Adipocyte (in vitro differentiated cells): Measurements from ENCODE around the gene SLC25A21.
"Not testable (repeated sequence)": the region's sequence is repeated elsewhere in the genome, so short reads cannot be mapped to it uniquely, and the experiment has no call there.

ENCODE experiments used
- DNase-seq: peaks from one replicate; pipeline ENCODE4 v3.0.0-alpha.2; 2015; ENCODE audit warnings: low read depth
- H3K27me3 ChIP-seq: replicated peaks from 2 replicates; pipeline ENCODE4 v1.7.0; 2013; ENCODE audit warnings: mild to moderate bottlenecking, low read length, moderate library complexity; ENCODE audit not compliant: control insufficient read depth, insufficient read depth
- H3K36me3 ChIP-seq: 2 replicates; pipeline ENCODE4 v1.7.0; 2013; ENCODE audit warnings: low read length, mild to moderate bottlenecking, moderate library complexity; ENCODE audit not compliant: control insufficient read depth, insufficient read depth, severe bottlenecking
- H3K4me1 ChIP-seq: 2 replicates; pipeline ENCODE4 v1.7.0; 2013; ENCODE audit warnings: mild to moderate bottlenecking, low read length, moderate library complexity; ENCODE audit not compliant: control insufficient read depth, insufficient read depth
- H3K4me3 ChIP-seq: 2 replicates; pipeline ENCODE4 v1.7.0; 2013; ENCODE audit warnings: mild to moderate bottlenecking, low read length, moderate library complexity
- H3K9ac ChIP-seq: 2 replicates; pipeline ENCODE4 v1.7.0; 2013; ENCODE audit warnings: mild to moderate bottlenecking, low read length, moderate library complexity
- H3K9me3 ChIP-seq: 2 replicates; pipeline ENCODE4 v1.7.0; 2013; ENCODE audit warnings: mild to moderate bottlenecking, low read length, moderate library complexity; ENCODE audit not compliant: control insufficient read depth

Gene SLC25A21

GRCh38 chr14:36817071-36817930, 355.1 kb downstream of the SLC25A21 start:
- Histone ChIP-seq H3K4me3 (no peak overlapping the region), H3K27me3 (no peaks in the 10 kb centered on the region), H3K9me3 (no peaks in the 10 kb centered on the region), H3K9ac (no peak overlapping the region), H3K4me1 (peaks cover 10% of the 10 kb centered on the region), H3K36me3 (no peaks in the 10 kb centered on the region)
- DNase-seq = no peak

GRCh38 chr14:36816481-36816880, 355.9 kb downstream of the SLC25A21 start:
- Histone ChIP-seq H3K36me3 (no peaks in the 10 kb centered on the region), H3K4me1 (peaks cover 10% of the 10 kb centered on the region), H3K9ac (no peak overlapping the region), H3K9me3 (no peaks in the 10 kb centered on the region), H3K27me3 (no peaks in the 10 kb centered on the region), H3K4me3 (no peak overlapping the region)
- DNase-seq = no peak

DNA sequence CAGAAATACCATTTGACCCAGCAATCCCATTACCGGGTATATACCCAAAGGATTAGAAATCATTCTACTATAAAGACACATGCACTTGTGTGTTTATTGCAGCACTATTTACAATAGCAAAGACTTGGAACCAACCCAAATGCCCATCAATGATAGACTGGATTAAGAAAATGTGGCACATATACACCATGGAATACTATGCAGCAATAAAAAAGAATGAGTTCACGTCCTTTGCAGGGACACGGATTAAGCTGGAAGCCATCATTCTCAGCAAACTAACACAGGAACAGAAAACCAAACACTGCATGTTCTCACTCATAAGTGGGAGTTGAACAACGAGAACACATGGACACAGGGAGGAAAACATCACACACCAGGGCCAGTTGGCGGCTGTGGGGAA, 357.6 kb downstream of the SLC25A21 start:
- H3K36me3 ChIP-seq, H3K27me3 ChIP-seq, H3K4me1 ChIP-seq, H3K9me3 ChIP-seq, H3K4me3 ChIP-seq, H3K9ac ChIP-seq, DNase-seq: not testable (repeated sequence)

- Histone ChIP-seq H3K4me3 (no peak overlapping the region), H3K4me1 (no peaks in the 10 kb centered on the region), H3K36me3 (no peaks in the 10 kb centered on the region), H3K9ac (no peak overlapping the region), H3K27me3 (peaks cover 4% of the 10 kb centered on the region), H3K9me3 (no peaks in the 10 kb centered on the region)
- no peak for DNase-seq
These were observed 362.2 kb downstream of the SLC25A21 start for GRCh38 chr14:36810209-36810608.

- peaks cover 3% of the 10 kb centered on the region for H3K4me1 ChIP-seq
- H3K9ac ChIP-seq = no peak overlapping the region
- H3K27me3 ChIP-seq = peaks cover 4% of the 10 kb centered on the region
- H3K36me3 ChIP-seq = no peaks in the 10 kb centered on the region
- DNase-seq = no peak
- no peaks in the 10 kb centered on the region for H3K9me3 ChIP-seq
- no peak overlapping the region for H3K4me3 ChIP-seq
These were observed 364.7 kb downstream of the SLC25A21 start for GRCh38 chr14:36807727-36808126.

DNA sequence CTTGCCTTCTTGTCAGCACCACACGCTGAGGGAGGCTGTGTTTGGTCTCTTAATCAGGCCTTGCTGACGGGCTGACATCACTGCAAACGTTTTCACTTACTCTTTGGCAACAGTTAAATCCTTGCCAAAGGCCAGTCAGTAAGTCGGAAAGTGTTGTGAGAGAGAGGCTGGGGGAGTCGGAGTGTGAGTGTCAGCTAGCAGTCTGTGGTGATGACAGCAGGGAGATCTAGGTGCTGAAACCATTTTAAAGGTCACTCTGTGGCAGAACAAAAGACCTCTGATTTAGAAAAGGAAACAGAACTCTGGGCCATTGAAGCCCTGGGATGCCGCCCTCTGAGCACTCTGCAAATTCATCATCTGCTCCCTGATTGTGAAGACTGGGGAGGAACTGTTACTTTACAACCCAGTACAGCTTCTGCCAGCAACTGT, 367.3 kb downstream of the SLC25A21 start:
- Histone ChIP-seq H3K36me3 (no peaks in the 10 kb centered on the region), H3K9me3 (no peaks in the 10 kb centered on the region), H3K27me3 (peaks cover 4% of the 10 kb centered on the region), H3K4me3 (no peak overlapping the region), H3K4me1 (peaks cover 3% of the 10 kb centered on the region), H3K9ac (no peak overlapping the region)
- peak; percentile 26 for DNase-seq

DNA sequence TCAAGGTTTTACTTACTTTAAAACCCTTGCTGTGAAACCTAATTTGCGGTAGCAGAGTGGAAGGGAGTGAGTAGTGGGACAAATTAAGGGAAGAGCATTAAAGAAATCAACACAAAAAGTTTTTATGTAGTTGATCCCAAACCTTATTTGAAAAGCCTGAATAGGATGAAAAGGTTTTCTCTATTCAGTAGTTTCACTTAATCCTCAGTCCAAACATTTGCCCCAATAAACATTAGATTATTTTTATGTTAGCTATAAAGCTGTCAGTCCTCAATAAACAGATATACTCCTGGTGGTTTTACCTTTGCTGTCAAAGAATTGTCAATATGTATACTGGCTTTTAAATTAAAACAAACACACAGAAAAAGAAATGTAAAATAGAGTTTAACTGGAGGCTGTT, 374.8 kb downstream of the SLC25A21 start:
- no peak for DNase-seq
- Histone ChIP-seq H3K4me3 (no peak overlapping the region), H3K4me1 (no peaks in the 10 kb centered on the region), H3K27me3 (no peaks in the 10 kb centered on the region), H3K9ac (no peak overlapping the region), H3K36me3 (no peaks in the 10 kb centered on the region), H3K9me3 (no peaks in the 10 kb centered on the region)

DNA sequence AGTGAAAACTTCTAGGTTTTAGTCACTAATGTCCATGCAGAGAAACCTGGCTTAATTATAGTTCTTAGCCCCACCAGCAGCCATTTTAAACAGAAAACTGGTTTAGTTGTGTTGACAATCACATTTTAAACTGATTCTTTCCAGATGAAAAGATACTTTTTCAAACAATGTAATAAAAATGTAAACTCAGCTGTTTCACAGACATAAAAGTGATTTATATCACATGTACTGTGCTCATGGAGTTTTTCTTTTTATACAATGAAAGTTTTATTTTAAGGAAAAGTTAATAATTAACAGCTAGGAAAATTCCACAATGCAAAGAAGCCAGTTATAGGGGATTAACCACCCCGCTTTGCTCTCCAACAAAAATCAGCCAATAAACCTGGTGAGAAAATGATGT, 381.0 kb downstream of the SLC25A21 start:
- H3K4me3 ChIP-seq = no peak overlapping the region
- no peak for DNase-seq
- no peak overlapping the region for H3K9ac ChIP-seq
- no peaks in the 10 kb centered on the region for H3K36me3 ChIP-seq
- H3K9me3 ChIP-seq = no peaks in the 10 kb centered on the region
- no peaks in the 10 kb centered on the region for H3K4me1 ChIP-seq
- H3K27me3 ChIP-seq = no peaks in the 10 kb centered on the region

- no peak overlapping the region for H3K4me3 ChIP-seq
- no peaks in the 10 kb centered on the region for H3K4me1 ChIP-seq
- no peak for DNase-seq
- H3K27me3 ChIP-seq = no peaks in the 10 kb centered on the region
- no peaks in the 10 kb centered on the region for H3K36me3 ChIP-seq
- H3K9me3 ChIP-seq = peaks cover 18% of the 10 kb centered on the region
- H3K9ac ChIP-seq = no peak overlapping the region
These were observed 386.9 kb downstream of the SLC25A21 start for GRCh38 chr14:36785511-36785910.

DNA sequence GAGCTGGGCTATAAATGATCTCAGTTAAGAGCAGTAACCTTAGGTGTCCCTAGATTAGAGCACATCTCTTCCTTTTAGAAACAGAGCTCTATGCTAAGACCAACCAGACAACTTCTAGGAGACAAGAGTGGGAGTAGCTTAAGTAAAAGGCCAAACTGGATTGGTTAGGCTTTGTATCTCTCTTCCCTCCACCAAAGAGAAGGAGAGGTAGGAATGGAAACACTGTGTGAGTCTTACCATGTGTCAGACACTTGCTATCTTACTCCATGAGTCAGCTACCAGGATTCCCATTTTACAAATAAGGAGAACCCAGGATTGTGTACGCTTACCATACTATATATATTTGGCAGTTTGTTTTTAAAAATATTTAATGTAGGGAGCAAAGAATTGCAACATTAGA, 387.9 kb downstream of the SLC25A21 start:
- H3K4me3 ChIP-seq = no peak overlapping the region
- H3K9ac ChIP-seq = no peak overlapping the region
- peaks cover 24% of the 10 kb centered on the region for H3K9me3 ChIP-seq
- H3K4me1 ChIP-seq = no peaks in the 10 kb centered on the region
- no peaks in the 10 kb centered on the region for H3K27me3 ChIP-seq
- no peaks in the 10 kb centered on the region for H3K36me3 ChIP-seq
- DNase-seq = no peak

DNA sequence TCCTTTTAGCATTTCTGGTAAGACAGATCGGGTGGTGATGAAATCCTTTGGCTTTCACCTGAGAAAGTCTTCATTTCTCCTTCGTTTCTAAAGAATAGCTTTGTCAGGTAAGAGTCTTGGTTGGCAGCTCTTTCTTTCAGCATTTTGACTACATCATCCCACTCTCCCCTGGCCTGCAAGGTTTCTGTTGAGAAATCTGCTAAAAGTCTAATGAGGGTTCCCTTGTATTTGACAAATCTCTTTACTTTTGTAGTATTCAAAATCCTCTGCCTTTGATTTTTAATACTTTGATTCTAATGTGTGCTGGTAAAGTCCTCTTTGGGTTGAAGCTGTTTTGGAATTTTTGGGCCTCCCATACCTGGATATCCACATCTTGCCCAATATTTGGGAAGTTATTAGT, 390.5 kb downstream of the SLC25A21 start:
- no peak overlapping the region for H3K9ac ChIP-seq
- DNase-seq = no peak
- no peaks in the 10 kb centered on the region for H3K27me3 ChIP-seq
- H3K4me3 ChIP-seq = no peak overlapping the region
- H3K4me1 ChIP-seq = no peaks in the 10 kb centered on the region
- H3K36me3 ChIP-seq = no peaks in the 10 kb centered on the region
- peaks cover 24% of the 10 kb centered on the region for H3K9me3 ChIP-seq

GRCh38 chr14:36773558-36773957, 398.8 kb downstream of the SLC25A21 start:
- H3K9me3 ChIP-seq = no peaks in the 10 kb centered on the region
- H3K9ac ChIP-seq = no peak overlapping the region
- peaks cover 6% of the 10 kb centered on the region for H3K4me1 ChIP-seq
- no peaks in the 10 kb centered on the region for H3K36me3 ChIP-seq
- DNase-seq = peak; percentile 35
- no peaks in the 10 kb centered on the region for H3K27me3 ChIP-seq
- H3K4me3 ChIP-seq = no peak overlapping the region
